K562 (cell line): ENCODE results near the gene HEATR1. TPM values are rescaled to one million over a fixed set of nuclear protein-coding genes. Genes with fewer than 3 reads are reported as not detected.

ENCODE experiments used
- BRF2 ChIP-seq: IDR thresholded peaks from 3 replicates; pipeline ENCODE4 v1.6.1; 2011; ENCODE audit warnings: borderline replicate concordance, mild to moderate bottlenecking; ENCODE audit not compliant: insufficient read length, insufficient read depth
- CC2D1A ChIP-seq: fragments of 450-650 bp; IDR thresholded peaks from 2 replicates; pipeline ENCODE4 v1.6.1; 2017; ENCODE audit warnings: mild to moderate bottlenecking
- DACH1 ChIP-seq: fragments of 450-650 bp; IDR thresholded peaks from 2 replicates; pipeline ENCODE4 v1.6.1; 2018; ENCODE audit not compliant: partially characterized antibody
- E2F1 ChIP-seq: sonication (generic); formaldehyde crosslinking; IDR thresholded peaks from 2 replicates; pipeline ENCODE4 v1.8.1; 2023; ENCODE audit warnings: mild to moderate bottlenecking, missing genetic modification reagents, moderate library complexity
- E2F3 ChIP-seq: fragments of 250-450 bp; sonication (Bioruptor Pico); IDR thresholded peaks from 2 replicates; pipeline ENCODE4 v1.4.0; 2020; ENCODE audit warnings: mild to moderate bottlenecking
- ETV1 ChIP-seq: fragments of 450-650 bp; conservative IDR thresholded peaks from 2 replicates; pipeline ENCODE4 v1.6.1; 2016; ENCODE audit warnings: missing genetic modification characterization, control low read depth, low read depth, missing compliant biosample characterization
- FOXJ3 ChIP-seq: sonication (generic); formaldehyde crosslinking; IDR thresholded peaks from 2 replicates; pipeline ENCODE4 v1.4.0; 2020; ENCODE audit warnings: mild to moderate bottlenecking, missing genetic modification reagents
- FOXK1 ChIP-seq: sonication (generic); formaldehyde crosslinking; IDR thresholded peaks from 2 replicates; pipeline ENCODE4 v1.8.0; 2022; ENCODE audit warnings: missing genetic modification reagents, mild to moderate bottlenecking, borderline replicate concordance
- HDAC2 ChIP-seq: fragments of 450-650 bp; IDR thresholded peaks from 2 replicates; pipeline ENCODE4 v1.6.1; 2016; ENCODE audit warnings: mild to moderate bottlenecking
- MAX ChIP-seq: sonication (generic); formaldehyde crosslinking; IDR thresholded peaks from 2 replicates; pipeline ENCODE4 v1.9.0; 2022; ENCODE audit warnings: mild to moderate bottlenecking, missing genetic modification reagents
- PHF20 ChIP-seq: fragments of 450-650 bp; IDR thresholded peaks from 2 replicates; pipeline ENCODE4 v1.6.1; 2018; ENCODE audit not compliant: partially characterized antibody
- POU5F1 ChIP-seq: fragments of 150-350 bp; IDR thresholded peaks from 2 replicates; pipeline ENCODE4 v1.6.1; 2014; ENCODE audit warnings: borderline replicate concordance, low read length, low read depth, mild to moderate bottlenecking; ENCODE audit not compliant: partially characterized antibody
- SIN3A ChIP-seq, 2 experiments: fragments of 150-350 bp in 1 of 2; IDR thresholded peaks; 2 replicates each; pipeline ENCODE4 v1.6.1; 2011 to 2016; ENCODE audit warnings: borderline replicate concordance in 2 of 2, low read depth in 2 of 2, low read length in 2 of 2, mild to moderate bottlenecking in 2 of 2, moderate library complexity in 2 of 2; ENCODE audit not compliant: control insufficient read depth in 1 of 2
- TAF7 ChIP-seq: fragments of 450-650 bp; IDR thresholded peaks from 2 replicates; pipeline ENCODE4 v1.6.1; 2016; ENCODE audit warnings: missing genetic modification characterization, missing compliant biosample characterization
- ZBED1 ChIP-seq: IDR thresholded peaks from 2 replicates; pipeline ENCODE4 v1.6.1; 2014
- ZBTB2 ChIP-seq: fragments of 450-650 bp; IDR thresholded peaks from 2 replicates; pipeline ENCODE4 v1.6.1; 2016; ENCODE audit warnings: antibody characterized with exemption
- ZNF175 ChIP-seq: fragments of 200-800 bp; sonication (Bioruptor generic); IDR thresholded peaks from 2 replicates; pipeline ENCODE4 v1.6.1; 2016; ENCODE audit warnings: low read depth, mild to moderate bottlenecking, missing genetic modification characterization, missing compliant biosample characterization
- ZNF212 ChIP-seq: fragments of 450-650 bp; formaldehyde crosslinking; IDR thresholded peaks from 2 replicates; pipeline ENCODE4 v1.4.0; 2020; ENCODE audit warnings: mild to moderate bottlenecking
- ZNF3 ChIP-seq: fragments of 250-450 bp; sonication (Bioruptor Pico); IDR thresholded peaks from 2 replicates; pipeline ENCODE4 v1.5.0; 2021; ENCODE audit warnings: mild to moderate bottlenecking, moderate library complexity
- ZNF324 ChIP-seq: fragments of 250-450 bp; sonication (Bioruptor Pico); IDR thresholded peaks from 2 replicates; pipeline ENCODE4 v1.4.0; 2020; ENCODE audit warnings: mild to moderate bottlenecking
- ZNF41 ChIP-seq: fragments of 250-450 bp; sonication (Bioruptor Pico); conservative IDR thresholded peaks from 2 replicates; pipeline ENCODE4 v1.4.0; 2020; ENCODE audit warnings: mild to moderate bottlenecking
- ZNF75A ChIP-seq: fragments of 450-650 bp; formaldehyde crosslinking; IDR thresholded peaks from 2 replicates; pipeline ENCODE4 v1.4.0; 2020; ENCODE audit warnings: mild to moderate bottlenecking
- polyA plus RNA-seq, 8 experiments: library from polyadenylated mRNA; depleted of rRNA in 4 of 8; stranded (reverse) in 5 of 8; unstranded in 3 of 8; fragments of >200 nt; fragmentation: Nextera tagmentation in 2 of 8; fragmentation: Illumina TruSeq in 1 of 8; extraction: Ambion mirVana in 2 of 8; extraction: Trizol in 1 of 8; gene quantifications; 2 replicates each; pipeline versions ENCODE4 v1.2.1 to v1.2.3, GENCODE V29; 2011 to 2014; ENCODE audit warnings: inconsistent platforms in 1 of 8, missing spikeins in 1 of 8
- total RNA-seq, 7 experiments: library from RNA; depleted of rRNA in 6 of 7; stranded (reverse); fragments of >200 nt in 6 of 7; fragmentation: Illumina TruSeq in 2 of 7; extraction: Trizol in 2 of 7; gene quantifications; 2 replicates each; pipeline versions ENCODE4 v1.2.1 to v1.2.3, GENCODE V29; 2011 to 2021; ENCODE audit warnings: low replicate concordance in 1 of 7

The HEATR1 gene
- total and polyA plus RNA-seq, 9 of the 15 experiments (the other 6 are each of a cell fraction or from before 2014, with no cell fraction given) = 28.3 to 108 (median 50.9) TPM

- TF ChIP-seq PHF20 = peak; percentile 50
- peak; percentile 18; the same call in 1 of the 2 replicates for TF ChIP-seq ZNF75A (CRISPR knock-in tag)
- TF ChIP-seq ZNF212 (CRISPR knock-in tag) = 0 out of 2 replicates have a peak, but pooled peaks have one; percentile 71
- no peak for TF ChIP-seq CC2D1A
- TF ChIP-seq HDAC2 = no peak
- no peak for TF ChIP-seq ZNF41 (CRISPR knock-in tag)
- TF ChIP-seq ZNF175 = 0 out of 2 replicates have a peak, but pooled peaks have one; percentile 59
- no peak for TF ChIP-seq FOXK1
- TF ChIP-seq MAX = peak; percentile 41; the same call in 1 of the 2 replicates
- no peak for TF ChIP-seq ZNF324 (CRISPR knock-in tag)
- TF ChIP-seq SIN3A (IDR thresholded peaks at IDR 0.05; ENCODE audit: borderline replicate concordance in 2 of 2, control insufficient read depth in 1 of 2, low read depth in 2 of 2, low read length in 2 of 2) = no peak; a peak in 1 of 4 replicates
- TF ChIP-seq POU5F1 = peak; percentile 88
- no peak for TF ChIP-seq TAF7 (tag)
- TF ChIP-seq FOXJ3 (CRISPR knock-in tag) = no peak
- TF ChIP-seq ETV1 (tag) = no peak; the same call in 1 of the 2 replicates
- no peak for TF ChIP-seq BRF2
- TF ChIP-seq E2F1 (CRISPR knock-in tag) = 0 out of 2 replicates have a peak, but pooled peaks have one; percentile 35
- TF ChIP-seq ZNF3 = no peak
- TF ChIP-seq DACH1 = no peak
- TF ChIP-seq ZBTB2 = no peak
- peak; percentile 72; the same call in 1 of the 2 replicates for TF ChIP-seq E2F3 (CRISPR knock-in tag)
- TF ChIP-seq ZBED1 = no peak
Observed at GRCh38 chr1:236523704-236524141, 80.6 kb downstream of the HEATR1 start, which contains the start of gene LGALS8 (continued).
